Mucosa of stomach (tissue), 1 donor: ENCODE measurements around the gene TPM4.

Experiments
- H3K27me3 ChIP-seq: one replicate; pipeline ENCODE4 v1.7.0; 2013; ENCODE audit warnings: mild to moderate bottlenecking, low read length; ENCODE audit not compliant: control insufficient read depth, insufficient read depth
- H3K36me3 ChIP-seq: one replicate; pipeline ENCODE4 v1.7.0; 2013; ENCODE audit warnings: low read length; ENCODE audit not compliant: control insufficient read depth, insufficient read depth
- H3K4me1 ChIP-seq: one replicate; pipeline ENCODE4 v1.7.0; 2013; ENCODE audit warnings: mild to moderate bottlenecking, low read length; ENCODE audit not compliant: control insufficient read depth, insufficient read depth
- H3K4me3 ChIP-seq: one replicate; pipeline ENCODE4 v1.7.0; 2013; ENCODE audit warnings: low read length
- H3K9ac ChIP-seq: one replicate; pipeline ENCODE4 v1.7.0; 2013; ENCODE audit warnings: mild to moderate bottlenecking, low read length, moderate library complexity
- H3K9me3 ChIP-seq: one replicate; pipeline ENCODE4 v1.7.0; 2013; ENCODE audit warnings: mild to moderate bottlenecking, low read length, moderate library complexity; ENCODE audit not compliant: control insufficient read depth
- donor health status: Pancreatic carcinoma.

Gene TPM4

GRCh38 chr19:16043156-16043757, 33.0 kb upstream of the TPM4 start:
- Histone ChIP-seq H3K9ac (no peak overlapping the region), H3K9me3 (no peaks in the 10 kb centered on the region), H3K36me3 (no peaks in the 10 kb centered on the region), H3K4me3 (no peak overlapping the region), H3K27me3 (no peaks in the 10 kb centered on the region), H3K4me1 (no peaks in the 10 kb centered on the region)

- no peak overlapping the region for H3K4me3 ChIP-seq
- no peaks in the 10 kb centered on the region for H3K4me1 ChIP-seq
- no peaks in the 10 kb centered on the region for H3K9me3 ChIP-seq
- H3K36me3 ChIP-seq, result no peaks in the 10 kb centered on the region
- H3K9ac ChIP-seq, result no peak overlapping the region
- no peaks in the 10 kb centered on the region for H3K27me3 ChIP-seq
These were observed 31.5 kb upstream of the TPM4 start for GRCh38 chr19:16044746-16045145.

- H3K9ac ChIP-seq, result no peak overlapping the region
- H3K4me3 ChIP-seq, result no peak overlapping the region
- no peaks in the 10 kb centered on the region for H3K36me3 ChIP-seq
- no peaks in the 10 kb centered on the region for H3K27me3 ChIP-seq
- no peaks in the 10 kb centered on the region for H3K4me1 ChIP-seq
- no peaks in the 10 kb centered on the region for H3K9me3 ChIP-seq
These were observed 31.1 kb upstream of the TPM4 start for GRCh38 chr19:16045171-16045570.

- H3K9ac ChIP-seq, result no peak overlapping the region
These were observed 30.4 kb upstream of the TPM4 start for GRCh38 chr19:16045893-16046292.

GRCh38 chr19:16048583-16048982, 27.7 kb upstream of the TPM4 start:
- no peak overlapping the region for H3K9ac ChIP-seq
- no peak overlapping the region for H3K4me3 ChIP-seq
- no peaks in the 10 kb centered on the region for H3K36me3 ChIP-seq
- H3K4me1 ChIP-seq, result no peaks in the 10 kb centered on the region
- no peaks in the 10 kb centered on the region for H3K9me3 ChIP-seq
- no peaks in the 10 kb centered on the region for H3K27me3 ChIP-seq

More at GRCh38 chr19:16045893-16046292, 30.4 kb upstream of the TPM4 start:
- Histone ChIP-seq H3K4me3 (no peak overlapping the region), H3K4me1 (no peaks in the 10 kb centered on the region), H3K9me3 (no peaks in the 10 kb centered on the region), H3K36me3 (no peaks in the 10 kb centered on the region), H3K27me3 (no peaks in the 10 kb centered on the region)

GRCh38 chr19:16051254-16052025, 24.9 kb upstream of the TPM4 start:
- no peaks in the 10 kb centered on the region for H3K9me3 ChIP-seq
- no peak overlapping the region for H3K9ac ChIP-seq
- H3K4me3 ChIP-seq, result no peak overlapping the region
- H3K27me3 ChIP-seq, result no peaks in the 10 kb centered on the region
- H3K4me1 ChIP-seq, result no peaks in the 10 kb centered on the region
- no peaks in the 10 kb centered on the region for H3K36me3 ChIP-seq

- Histone ChIP-seq H3K4me1 (no peaks in the 10 kb centered on the region), H3K9ac (no peak overlapping the region), H3K9me3 (no peaks in the 10 kb centered on the region), H3K4me3 (no peak overlapping the region), H3K36me3 (no peaks in the 10 kb centered on the region), H3K27me3 (no peaks in the 10 kb centered on the region)
These were observed 23.9 kb upstream of the TPM4 start for GRCh38 chr19:16052353-16052752.

GRCh38 chr19:16057062-16057461, 19.2 kb upstream of the TPM4 start:
- no peaks in the 10 kb centered on the region for H3K4me1 ChIP-seq
- H3K9me3 ChIP-seq, result no peaks in the 10 kb centered on the region
- no peak overlapping the region for H3K9ac ChIP-seq
- H3K27me3 ChIP-seq, result no peaks in the 10 kb centered on the region
- no peaks in the 10 kb centered on the region for H3K36me3 ChIP-seq
- H3K4me3 ChIP-seq, result no peak overlapping the region

GRCh38 chr19:16060294-16060693, 16.0 kb upstream of the TPM4 start:
- H3K9ac ChIP-seq, result no peak overlapping the region
- no peaks in the 10 kb centered on the region for H3K27me3 ChIP-seq

GRCh38 chr19:16061943-16062342, 14.4 kb upstream of the TPM4 start:
- Histone ChIP-seq H3K9me3 (no peaks in the 10 kb centered on the region), H3K4me3 (no peak overlapping the region)

More at GRCh38 chr19:16060294-16060693, 16.0 kb upstream of the TPM4 start:
- Histone ChIP-seq H3K36me3 (no peaks in the 10 kb centered on the region), H3K9me3 (no peaks in the 10 kb centered on the region), H3K4me1 (no peaks in the 10 kb centered on the region), H3K4me3 (no peak overlapping the region)

GRCh38 chr19:16062789-16063188, 13.5 kb upstream of the TPM4 start:
- no peaks in the 10 kb centered on the region for H3K27me3 ChIP-seq
- no peak overlapping the region for H3K4me3 ChIP-seq
- H3K9me3 ChIP-seq, result no peaks in the 10 kb centered on the region
- H3K36me3 ChIP-seq, result no peaks in the 10 kb centered on the region
- peaks cover 10% of the 10 kb centered on the region for H3K4me1 ChIP-seq
- H3K9ac ChIP-seq, result no peak overlapping the region

More at GRCh38 chr19:16061943-16062342, 14.4 kb upstream of the TPM4 start:
- H3K36me3 ChIP-seq, result no peaks in the 10 kb centered on the region
- H3K9ac ChIP-seq, result no peak overlapping the region
- peaks cover 6% of the 10 kb centered on the region for H3K4me1 ChIP-seq
- no peaks in the 10 kb centered on the region for H3K27me3 ChIP-seq

- no peaks in the 10 kb centered on the region for H3K27me3 ChIP-seq
- peaks cover 10% of the 10 kb centered on the region for H3K4me1 ChIP-seq
- H3K4me3 ChIP-seq, result no peak overlapping the region
- no peaks in the 10 kb centered on the region for H3K9me3 ChIP-seq
- H3K9ac ChIP-seq, result no peak overlapping the region
- peaks cover 5% of the 10 kb centered on the region for H3K36me3 ChIP-seq
These were observed 11.9 kb upstream of the TPM4 start for GRCh38 chr19:16064209-16064889.
